Measurements from ENCODE around the gene TMEM163. TPM values are rescaled to one million over a fixed set of nuclear protein-coding genes. Genes with fewer than 3 reads are reported as not detected.

The TMEM163 gene
- polyA plus RNA-seq, 1 donor = 0.39 TPM

DNA sequence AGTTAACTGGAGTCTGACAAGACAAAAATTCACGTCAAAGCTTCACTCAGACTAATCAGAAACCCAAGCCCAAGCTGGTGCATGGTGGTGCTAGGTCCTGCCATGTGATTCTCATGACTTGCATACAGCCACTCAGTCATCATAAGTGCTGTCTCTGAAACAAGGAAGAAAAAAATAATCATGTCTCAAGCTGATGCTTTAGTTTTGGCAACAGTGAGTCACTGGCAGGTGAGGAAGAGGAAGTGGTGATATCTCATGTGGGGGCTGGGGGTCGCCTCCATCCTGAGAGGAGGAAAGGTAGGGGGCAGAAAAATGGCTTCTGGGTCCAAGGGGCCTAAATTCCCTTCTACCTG, 136.3 kb downstream of the TMEM163 start:
- Histone ChIP-seq H3K4me3 (ENCODE audit: low read length) (no peak overlapping the region), H3K4me1 (ENCODE audit: control insufficient read depth, insufficient read depth, low read length) (no peaks in the 10 kb centered on the region), H3K27me3 (ENCODE audit: control insufficient read depth, insufficient read depth, low read length) (no peaks in the 10 kb centered on the region), H3K9me3 (ENCODE audit: control insufficient read depth, low read depth, low read length) (no peaks in the 10 kb centered on the region), H3K27ac (ENCODE audit: low read length) (no peak overlapping the region), H3K36me3 (ENCODE audit: control insufficient read depth, insufficient read depth, low read length) (no peaks in the 10 kb centered on the region)
- peak in 1 of 2 donors; percentile 12 for DNase-seq
- 20% methylated on average over 1 of the region's 2 CpGs for WGBS (ENCODE audit: insufficient coverage, low lambda C conversion rate)

DNA sequence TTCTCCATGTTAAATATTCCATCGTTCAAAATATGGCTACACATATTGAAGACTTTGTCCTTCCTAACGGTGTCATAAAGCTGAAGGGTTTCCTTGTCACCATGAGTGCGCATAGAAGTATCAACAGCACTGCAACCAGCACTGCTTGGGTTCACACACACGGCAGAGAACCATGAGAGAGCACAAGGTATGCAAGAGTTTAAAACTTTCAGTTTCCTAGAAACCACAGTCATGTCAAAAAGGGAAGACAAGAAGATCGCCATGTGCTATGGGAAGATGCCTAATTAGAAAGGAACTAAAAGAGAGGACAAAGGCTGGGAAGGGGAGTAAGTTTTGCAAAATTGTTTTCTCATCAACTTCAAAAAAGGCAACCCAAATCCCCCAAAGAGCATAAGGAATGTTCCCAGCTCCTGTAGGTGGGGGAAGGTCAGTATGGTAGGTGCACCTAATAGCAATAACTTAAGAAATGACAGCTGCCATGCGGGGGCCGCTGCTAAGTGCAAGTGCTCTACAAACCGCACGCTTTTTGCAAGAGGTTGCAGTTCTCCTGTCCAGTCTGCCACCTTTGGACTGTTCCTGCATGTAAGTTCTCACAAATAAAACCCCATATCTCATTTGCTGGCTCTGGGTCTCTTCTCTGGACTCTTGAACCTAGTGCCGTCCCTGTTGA, 136.8 kb downstream of the TMEM163 start:
- DNase-seq = no peak
- Histone ChIP-seq H3K27me3 (ENCODE audit: control insufficient read depth, insufficient read depth, low read length) (no peaks in the 10 kb centered on the region), H3K4me1 (ENCODE audit: control insufficient read depth, insufficient read depth, low read length) (no peaks in the 10 kb centered on the region), H3K9me3 (ENCODE audit: control insufficient read depth, low read depth, low read length) (no peaks in the 10 kb centered on the region), H3K36me3 (ENCODE audit: control insufficient read depth, insufficient read depth, low read length) (no peaks in the 10 kb centered on the region), H3K4me3 (ENCODE audit: low read length) (no peak overlapping the region), H3K27ac (ENCODE audit: low read length) (no peak overlapping the region)
- 75% methylated on average over 2 of the region's 10 CpGs for WGBS (ENCODE audit: insufficient coverage, low lambda C conversion rate)

DNA sequence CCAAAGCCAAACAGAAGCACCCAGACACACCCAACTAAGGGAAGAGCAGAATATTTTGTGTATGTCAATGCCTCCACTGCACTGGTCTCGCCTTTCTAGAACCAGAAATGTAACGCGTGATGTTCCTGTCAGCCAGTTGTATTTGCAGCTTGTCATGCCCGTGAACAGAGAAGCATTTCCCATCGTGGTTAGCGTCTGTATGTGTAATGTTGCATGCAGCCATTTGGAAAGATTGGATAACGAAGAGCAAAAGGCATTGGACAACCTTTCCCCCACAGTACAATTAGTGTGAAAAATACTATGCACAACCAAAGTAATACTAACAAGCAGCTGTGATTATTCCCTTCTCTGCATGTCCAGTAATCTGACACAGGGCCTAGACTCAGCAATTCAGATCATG, 140.5 kb downstream of the TMEM163 start:
- Histone ChIP-seq H3K27me3 (ENCODE audit: control insufficient read depth, insufficient read depth, low read length) (no peaks in the 10 kb centered on the region), H3K9me3 (ENCODE audit: control insufficient read depth, low read depth, low read length) (no peaks in the 10 kb centered on the region), H3K27ac (ENCODE audit: low read length) (no peak overlapping the region), H3K36me3 (ENCODE audit: control insufficient read depth, insufficient read depth, low read length) (no peaks in the 10 kb centered on the region), H3K4me1 (ENCODE audit: control insufficient read depth, insufficient read depth, low read length) (no peaks in the 10 kb centered on the region), H3K4me3 (ENCODE audit: low read length) (no peak overlapping the region)
- WGBS (ENCODE audit: insufficient coverage, low lambda C conversion rate) = no CpG with 5 or more reads among the region's 7 CpGs
- no peak for DNase-seq

DNA sequence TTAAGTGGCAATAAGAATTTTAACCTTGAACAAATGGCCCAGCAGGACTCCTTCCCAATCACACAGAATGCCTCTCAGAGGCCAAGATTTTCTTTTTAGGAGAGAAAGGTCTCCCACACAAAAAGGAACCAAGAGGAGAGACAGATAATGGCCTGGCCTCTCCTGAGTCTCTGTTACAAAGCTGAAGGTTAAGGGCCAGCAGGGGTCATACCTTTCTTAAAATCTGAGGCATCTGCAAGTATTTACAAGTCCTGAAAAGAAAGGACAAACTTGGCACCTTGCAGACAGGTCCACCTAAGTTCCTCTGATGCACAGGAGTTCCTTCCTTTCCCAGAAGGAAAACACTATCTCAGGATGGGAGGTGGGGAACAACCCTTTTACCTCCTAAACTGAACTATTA, 142.3 kb downstream of the TMEM163 start:
- H3K9me3 ChIP-seq (ENCODE audit: control insufficient read depth, low read depth, low read length) = no peaks in the 10 kb centered on the region
- DNase-seq = no peak
- no peak overlapping the region for H3K4me3 ChIP-seq (ENCODE audit: low read length)
- no peaks in the 10 kb centered on the region for H3K4me1 ChIP-seq (ENCODE audit: control insufficient read depth, insufficient read depth, low read length)
- H3K27ac ChIP-seq (ENCODE audit: low read length) = no peak overlapping the region
- no peaks in the 10 kb centered on the region for H3K36me3 ChIP-seq (ENCODE audit: control insufficient read depth, insufficient read depth, low read length)
- no peaks in the 10 kb centered on the region for H3K27me3 ChIP-seq (ENCODE audit: control insufficient read depth, insufficient read depth, low read length)

DNA sequence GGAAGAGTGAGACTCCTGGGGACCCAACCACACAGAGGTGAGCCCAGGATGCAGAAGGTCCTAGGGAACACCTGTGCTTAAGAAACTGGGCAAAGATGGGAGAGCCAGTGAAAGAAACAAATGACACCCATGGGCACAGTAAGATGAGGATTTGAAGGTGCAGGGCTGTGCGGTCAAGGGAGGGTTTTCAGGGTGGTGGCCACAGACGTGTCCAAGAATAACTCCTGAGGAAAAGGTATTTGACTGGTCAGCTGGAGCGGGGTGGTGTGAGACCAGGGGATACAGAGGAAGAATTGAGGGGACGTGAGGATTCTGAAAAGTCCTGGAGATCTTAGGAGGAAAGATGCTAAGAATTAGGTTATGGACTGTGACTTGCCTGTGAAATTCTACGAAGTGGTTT, 142.9 kb downstream of the TMEM163 start:
- H3K27me3 ChIP-seq (ENCODE audit: control insufficient read depth, insufficient read depth, low read length) = no peaks in the 10 kb centered on the region
- H3K4me3 ChIP-seq (ENCODE audit: low read length) = no peak overlapping the region
- no peaks in the 10 kb centered on the region for H3K4me1 ChIP-seq (ENCODE audit: control insufficient read depth, insufficient read depth, low read length)
- 100% methylated on average over 1 of the region's 5 CpGs for WGBS (ENCODE audit: insufficient coverage, low lambda C conversion rate)
- no peak for DNase-seq
- no peaks in the 10 kb centered on the region for H3K36me3 ChIP-seq (ENCODE audit: control insufficient read depth, insufficient read depth, low read length)
- H3K27ac ChIP-seq (ENCODE audit: low read length) = no peak overlapping the region
- H3K9me3 ChIP-seq (ENCODE audit: control insufficient read depth, low read depth, low read length) = no peaks in the 10 kb centered on the region

DNA sequence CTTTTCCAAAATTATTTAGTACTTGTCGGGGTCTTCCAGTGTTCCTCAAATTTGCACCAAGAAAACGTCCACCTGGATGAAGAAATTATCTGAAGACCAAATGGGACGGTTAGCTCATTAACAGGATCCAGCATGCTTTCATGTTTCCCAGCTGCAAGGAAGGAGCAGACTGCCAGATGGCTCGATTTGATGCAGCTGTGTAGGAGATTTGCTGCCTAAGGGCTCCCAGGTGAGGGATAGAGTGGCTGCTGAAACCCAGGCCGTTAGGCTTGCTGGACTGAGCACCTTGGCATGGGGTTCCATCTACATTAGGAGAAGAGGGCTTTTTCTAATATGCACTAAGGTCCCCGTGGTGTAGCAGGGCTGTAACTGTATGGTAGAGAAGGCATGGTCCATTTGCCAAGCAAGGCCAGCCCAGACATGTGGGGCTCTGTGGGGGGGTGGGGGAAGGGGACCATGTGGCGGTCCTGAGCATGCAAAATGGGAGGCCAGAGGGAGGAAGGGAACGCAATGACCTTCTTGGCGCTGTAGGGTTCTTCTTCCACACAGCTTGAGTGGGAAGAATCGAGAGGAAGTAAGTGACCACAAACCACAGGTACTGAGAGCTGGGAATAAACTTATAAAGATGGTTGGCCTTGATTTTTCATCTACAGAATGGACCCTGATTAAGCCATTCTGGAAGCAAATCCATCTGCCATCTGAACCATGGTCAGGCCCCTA, 144.0 kb downstream of the TMEM163 start:
- Histone ChIP-seq H3K4me3 (ENCODE audit: low read length) (no peak overlapping the region), H3K27ac (ENCODE audit: low read length) (no peak overlapping the region), H3K9me3 (ENCODE audit: control insufficient read depth, low read depth, low read length) (no peaks in the 10 kb centered on the region), H3K4me1 (ENCODE audit: control insufficient read depth, insufficient read depth, low read length) (no peaks in the 10 kb centered on the region), H3K27me3 (ENCODE audit: control insufficient read depth, insufficient read depth, low read length) (no peaks in the 10 kb centered on the region), H3K36me3 (ENCODE audit: control insufficient read depth, insufficient read depth, low read length) (no peaks in the 10 kb centered on the region)
- 100% methylated on average over 1 of the region's 10 CpGs for WGBS (ENCODE audit: insufficient coverage, low lambda C conversion rate)
- no peak for DNase-seq

DNA sequence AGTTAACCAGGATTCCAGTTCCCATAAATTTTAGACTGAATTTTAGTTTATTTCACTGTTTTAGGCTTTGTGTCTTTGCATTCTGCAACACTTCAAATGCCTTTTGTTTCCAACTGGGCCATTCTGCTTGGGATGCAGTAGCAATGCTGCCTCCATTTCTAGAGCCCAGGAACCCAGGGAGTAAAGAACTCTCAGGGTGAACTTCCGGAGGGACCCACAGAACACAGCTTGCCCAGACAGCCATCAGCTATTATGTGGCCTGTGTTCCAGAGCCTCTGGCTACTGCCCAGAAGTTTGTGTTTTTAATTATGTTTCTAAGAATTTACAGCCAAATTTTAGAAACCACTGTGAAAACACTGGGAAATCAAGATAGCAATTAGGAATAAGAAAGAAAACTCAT, 145.1 kb downstream of the TMEM163 start:
- no peaks in the 10 kb centered on the region for H3K36me3 ChIP-seq (ENCODE audit: control insufficient read depth, insufficient read depth, low read length)
- no peak overlapping the region for H3K4me3 ChIP-seq (ENCODE audit: low read length)
- H3K9me3 ChIP-seq (ENCODE audit: control insufficient read depth, low read depth, low read length) = no peaks in the 10 kb centered on the region
- H3K27me3 ChIP-seq (ENCODE audit: control insufficient read depth, insufficient read depth, low read length) = no peaks in the 10 kb centered on the region
- H3K27ac ChIP-seq (ENCODE audit: low read length) = no peak overlapping the region
- H3K4me1 ChIP-seq (ENCODE audit: control insufficient read depth, insufficient read depth, low read length) = no peaks in the 10 kb centered on the region
- WGBS (ENCODE audit: insufficient coverage, low lambda C conversion rate) = no CpG with 5 or more reads among the region's 1 CpG
- DNase-seq = no peak

DNA sequence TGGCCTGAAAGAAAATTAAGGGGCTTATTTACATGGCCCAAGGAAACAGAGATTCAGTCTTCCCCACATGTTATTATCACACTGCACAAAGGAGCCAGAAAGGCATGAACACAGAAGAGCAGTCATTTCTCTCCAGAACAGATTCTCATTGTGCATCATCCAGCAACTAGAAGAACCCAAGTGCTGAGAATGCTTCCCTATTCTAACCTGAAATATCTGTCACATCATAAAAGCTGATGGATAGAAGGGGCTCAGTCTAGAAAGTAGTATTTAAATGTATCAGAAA, 145.8 kb downstream of the TMEM163 start:
- Histone ChIP-seq H3K9me3 (ENCODE audit: control insufficient read depth, low read depth, low read length) (no peaks in the 10 kb centered on the region), H3K4me3 (ENCODE audit: low read length) (no peak overlapping the region), H3K4me1 (ENCODE audit: control insufficient read depth, insufficient read depth, low read length) (no peaks in the 10 kb centered on the region), H3K36me3 (ENCODE audit: control insufficient read depth, insufficient read depth, low read length) (no peaks in the 10 kb centered on the region), H3K27ac (ENCODE audit: low read length) (no peak overlapping the region), H3K27me3 (ENCODE audit: control insufficient read depth, insufficient read depth, low read length) (no peaks in the 10 kb centered on the region)
- DNase-seq = no peak

DNA sequence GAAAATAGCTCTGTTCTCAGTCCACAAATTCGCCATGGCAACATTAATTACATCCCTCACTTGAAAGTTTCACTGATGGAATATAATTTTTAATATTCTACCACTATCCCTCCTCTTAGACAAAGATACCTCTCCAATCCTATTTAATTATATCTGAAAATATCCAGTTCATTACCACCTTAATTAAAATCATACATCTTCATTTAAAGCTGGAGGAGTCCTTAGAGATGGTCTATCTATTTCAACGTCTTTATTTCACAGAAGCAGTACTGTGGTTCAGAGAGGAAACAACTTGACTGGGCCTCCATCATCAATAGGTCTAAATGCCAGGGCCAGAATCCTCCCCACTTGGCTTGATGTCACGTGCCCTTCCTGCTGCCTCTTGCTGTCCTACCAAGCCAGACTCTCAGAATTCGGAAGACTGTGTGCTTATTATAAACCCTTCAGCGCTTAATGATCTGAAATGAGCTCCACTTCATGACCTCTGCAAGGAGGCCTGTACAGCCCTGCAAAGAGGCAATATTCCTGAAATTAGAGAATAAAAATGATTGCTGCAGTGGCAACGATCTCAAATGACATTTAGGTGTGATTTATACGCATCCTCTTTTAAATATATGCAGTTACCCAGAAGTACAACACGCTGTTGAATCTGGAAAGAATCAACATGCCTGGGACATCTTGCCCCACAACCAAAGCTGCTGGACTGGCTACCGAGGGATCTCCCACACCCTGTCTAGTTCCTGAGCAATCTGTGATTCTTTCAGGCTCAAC, 146.3 kb downstream of the TMEM163 start:
- Histone ChIP-seq H3K27me3 (ENCODE audit: control insufficient read depth, insufficient read depth, low read length) (no peaks in the 10 kb centered on the region), H3K27ac (ENCODE audit: low read length) (no peak overlapping the region), H3K36me3 (ENCODE audit: control insufficient read depth, insufficient read depth, low read length) (no peaks in the 10 kb centered on the region), H3K4me3 (ENCODE audit: low read length) (no peak overlapping the region), H3K9me3 (ENCODE audit: control insufficient read depth, low read depth, low read length) (no peaks in the 10 kb centered on the region), H3K4me1 (ENCODE audit: control insufficient read depth, insufficient read depth, low read length) (no peaks in the 10 kb centered on the region)
- DNase-seq = no peak
- WGBS (ENCODE audit: insufficient coverage, low lambda C conversion rate) = 100% methylated on average over 1 of the region's 9 CpGs

DNA sequence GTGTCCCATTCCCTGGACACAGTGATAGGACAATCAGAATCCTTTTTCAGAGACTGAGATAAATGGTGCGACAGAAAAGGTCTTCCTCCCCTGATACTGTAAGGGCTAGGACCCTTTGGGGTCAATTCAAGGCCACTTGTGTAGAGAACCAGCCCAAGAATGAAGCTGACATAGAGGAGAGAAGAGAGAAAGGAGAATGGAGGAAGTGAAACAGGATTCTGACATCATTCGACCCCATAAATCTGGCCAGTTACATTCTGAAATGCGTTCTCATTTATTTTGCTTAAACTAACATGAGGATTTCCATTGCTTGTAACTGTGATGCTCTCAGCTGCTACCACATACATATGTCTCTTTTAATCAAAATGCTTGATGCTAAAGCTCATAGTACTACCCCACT, 148.1 kb downstream of the TMEM163 start:
- WGBS (ENCODE audit: insufficient coverage, low lambda C conversion rate) = no CpG with 5 or more reads among the region's 3 CpGs
- H3K27me3 ChIP-seq (ENCODE audit: control insufficient read depth, insufficient read depth, low read length) = no peaks in the 10 kb centered on the region
- DNase-seq = no peak
- no peaks in the 10 kb centered on the region for H3K4me1 ChIP-seq (ENCODE audit: control insufficient read depth, insufficient read depth, low read length)
- H3K4me3 ChIP-seq (ENCODE audit: low read length) = no peak overlapping the region
- no peaks in the 10 kb centered on the region for H3K9me3 ChIP-seq (ENCODE audit: control insufficient read depth, low read depth, low read length)
- no peaks in the 10 kb centered on the region for H3K36me3 ChIP-seq (ENCODE audit: control insufficient read depth, insufficient read depth, low read length)
- no peak overlapping the region for H3K27ac ChIP-seq (ENCODE audit: low read length)

DNA sequence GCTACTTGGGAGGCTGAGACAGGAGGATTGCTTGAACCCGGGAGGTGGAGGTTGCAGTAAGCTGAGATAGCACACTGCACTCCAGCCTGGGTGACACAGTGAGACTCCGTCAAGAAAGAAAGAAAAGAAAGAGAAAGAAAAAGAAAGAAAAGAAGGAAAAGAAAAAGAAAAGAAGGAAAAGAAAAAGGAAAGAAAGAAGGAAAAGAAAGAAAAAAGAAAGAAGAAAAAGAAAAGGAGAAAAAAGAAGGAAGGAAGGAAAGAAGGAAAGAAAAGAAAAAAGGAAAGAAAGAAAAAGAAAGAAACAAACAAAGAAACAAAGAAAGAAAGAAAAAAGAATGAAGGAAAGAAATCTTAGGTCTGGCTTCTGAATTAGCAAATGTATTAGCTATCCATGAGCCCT, 150.4 kb downstream of the TMEM163 start:
- DNase-seq = no peak
- H3K36me3 ChIP-seq (ENCODE audit: control insufficient read depth, insufficient read depth, low read length) = no peaks in the 10 kb centered on the region
- no peaks in the 10 kb centered on the region for H3K27me3 ChIP-seq (ENCODE audit: control insufficient read depth, insufficient read depth, low read length)
- H3K27ac ChIP-seq (ENCODE audit: low read length) = no peak overlapping the region
- no peaks in the 10 kb centered on the region for H3K9me3 ChIP-seq (ENCODE audit: control insufficient read depth, low read depth, low read length)
- H3K4me3 ChIP-seq (ENCODE audit: low read length) = no peak overlapping the region
- WGBS (ENCODE audit: insufficient coverage, low lambda C conversion rate) = 100% methylated on average over 2 of the region's 2 CpGs
- H3K4me1 ChIP-seq (ENCODE audit: control insufficient read depth, insufficient read depth, low read length) = no peaks in the 10 kb centered on the region
